Left ventricle myocardium inferior (tissue), 1 donor: ENCODE data around the gene NEK4. TPM values are rescaled to one million over a fixed set of nuclear protein-coding genes. Genes with fewer than 3 reads are reported as not detected.

Experiments
- DNase-seq: peaks from one replicate; pipeline ENCODE4 v3.0.0-alpha.2; 2020
- H3K27ac ChIP-seq: fragments of 200-600 bp; replicated peaks from 2 replicates; pipeline ENCODE4 v1.8.0; 2021
- H3K27me3 ChIP-seq: fragments of 200-600 bp; 2 replicates; pipeline ENCODE4 v1.8.0; 2021; ENCODE audit warnings: low read depth
- H3K36me3 ChIP-seq: fragments of 200-600 bp; 2 replicates; pipeline ENCODE4 v1.8.0; 2021
- H3K4me1 ChIP-seq: fragments of 200-600 bp; 2 replicates; pipeline ENCODE4 v1.8.0; 2021
- H3K4me3 ChIP-seq: fragments of 200-600 bp; 2 replicates; pipeline ENCODE4 v1.8.0; 2021; ENCODE audit warnings: mild to moderate bottlenecking, moderate library complexity
- H3K9me3 ChIP-seq: fragments of 200-600 bp; replicated peaks from 2 replicates; pipeline ENCODE4 v1.8.0; 2021
- CTCF ChIP-seq: fragments of 200-600 bp; IDR thresholded peaks from 2 replicates; pipeline ENCODE4 v1.8.0; 2021; ENCODE audit warnings: antibody characterized with exemption, mild to moderate bottlenecking, borderline replicate concordance
- intact Hi-C: fragments of 100-400 bp; cut with micrococcal nuclease; formaldehyde crosslinking; loops from one replicate; pipeline ENCODE4 v1.11.0; 2022
- total RNA-seq: library from RNA; stranded (reverse); fragmentation: NEBNext Ultra II Directional; extraction: Animal tissue kit (Norgen Biotek cat#: 25700); gene quantifications from one replicate; pipeline ENCODE4 v1.2.1, GENCODE V29; 2021
- donor health status: DM: no; HTN: yes; CAD: no; lungs with severe emphysema.

NEK4 gene
- total RNA-seq, 1 donor from 2014 or later: 17.7 TPM

- Histone ChIP-seq H3K4me1 (no peaks in the 10 kb centered on the region), H3K4me3 (no peak overlapping the region), H3K36me3 (peaks cover 91% of the 10 kb centered on the region), H3K27ac (no peak overlapping the region), H3K9me3 (no peaks in the 10 kb centered on the region), H3K27me3 (no peaks in the 10 kb centered on the region)
- intact Hi-C loops: no loop called here
- TF ChIP-seq CTCF: no peak
- DNase-seq: no peak
These were observed 110.7 kb downstream of the NEK4 start for GRCh38 chr3:52660046-52660445.

Other genes starting within 250 kb of the NEK4 start
- gene NT5DC2, start 237.1 kb downstream of the NEK4 start, total RNA-seq: 69.3 TPM
- gene UQCC5, start 234.3 kb downstream of the NEK4 start, total RNA-seq: 65.8 TPM
- 52.3 TPM for gene PBRM1, start 85.0 kb downstream of the NEK4 start, total RNA-seq
- 26.8 TPM for gene GNL3, start 84.9 kb downstream of the NEK4 start, total RNA-seq
- gene GLT8D1, start 65.1 kb downstream of the NEK4 start, total RNA-seq: 29.2 TPM
- gene SPCS1, start 64.8 kb downstream of the NEK4 start, total RNA-seq: 85.8 TPM
- gene ITIH1, start 6.7 kb upstream of the NEK4 start, total RNA-seq: not detected
- 0.55 TPM for gene ITIH3, start 23.9 kb upstream of the NEK4 start, total RNA-seq
- gene ITIH4, start 59.7 kb upstream of the NEK4 start, total RNA-seq: 5.0 TPM
- gene MUSTN1, start 64.1 kb upstream of the NEK4 start, total RNA-seq: 32.7 TPM
- gene STIMATE, start 126.6 kb upstream of the NEK4 start, total RNA-seq: 6.3 TPM